Right atrium auricular region (tissue), 2 donors: Measurements from ENCODE around the gene AOX1. TPM values are rescaled to one million over a fixed set of nuclear protein-coding genes. Genes with fewer than 3 reads are reported as not detected.

Source experiments
- DNase-seq: peaks from one replicate; pipeline ENCODE4 v3.0.0-alpha.2; 2019; ENCODE audit warnings: low spot score
- H3K27ac ChIP-seq, 2 donors: fragments of 200-600 bp; sonication (generic); 1 replicate in 1 of 2; 2 replicates in 1 of 2; pipeline ENCODE4 v1.5.1; 2016 to 2019
- H3K27me3 ChIP-seq, 2 donors: fragments of 200-600 bp; sonication (generic); one replicate each; pipeline versions ENCODE4 v1.5.1 to v1.6.0; 2017 to 2019
- H3K36me3 ChIP-seq: fragments of 200-600 bp; sonication (generic); one replicate; pipeline ENCODE4 v1.5.1; 2016
- H3K4me1 ChIP-seq, 2 donors: fragments of 200-600 bp; sonication (generic); one replicate each; pipeline versions ENCODE4 v1.5.1 to v1.6.0; 2017 to 2019
- H3K4me3 ChIP-seq, 2 donors: fragments of 200-600 bp; sonication (generic); 1 replicate in 1 of 2; 2 replicates in 1 of 2; pipeline ENCODE4 v1.5.1; 2017 to 2019; ENCODE audit warnings: mild to moderate bottlenecking in 1 of 2, moderate library complexity in 1 of 2
- H3K9me3 ChIP-seq, 2 donors: fragments of 200-600 bp; sonication (generic); one replicate each; pipeline ENCODE4 v1.5.1; 2019
- total RNA-seq, 2 donors: library from RNA; depleted of rRNA; stranded (reverse); fragments of >200 nt; gene quantifications; one replicate each; pipeline ENCODE4 v1.1.0, GENCODE V29; 2016
- TF ChIP-seq, protein P1 (sequence below), 2 donors: fragments of 200-600 bp; sonication (generic); IDR thresholded peaks; one replicate each; pipeline ENCODE4 v1.5.1; 2019; ENCODE audit warnings: antibody characterized with exemption in 2 of 2

Gene AOX1
- total RNA-seq, 2 donors from 2014 or later = 12.2 to 48.2 TPM

GRCh38 chr2:200667413-200667812 is 81.6 kb downstream of the AOX1 start:
- DNase-seq = no peak
- Histone ChIP-seq H3K27ac (no peak overlapping the region), H3K27me3 (no peaks in the 10 kb centered on the region), H3K36me3 (no peaks in the 10 kb centered on the region), H3K9me3 (no peaks in the 10 kb centered on the region), H3K4me1 (no peaks in the 10 kb centered on the region), H3K4me3 (no peak overlapping the region)
- TF ChIP-seq, protein P1, sequence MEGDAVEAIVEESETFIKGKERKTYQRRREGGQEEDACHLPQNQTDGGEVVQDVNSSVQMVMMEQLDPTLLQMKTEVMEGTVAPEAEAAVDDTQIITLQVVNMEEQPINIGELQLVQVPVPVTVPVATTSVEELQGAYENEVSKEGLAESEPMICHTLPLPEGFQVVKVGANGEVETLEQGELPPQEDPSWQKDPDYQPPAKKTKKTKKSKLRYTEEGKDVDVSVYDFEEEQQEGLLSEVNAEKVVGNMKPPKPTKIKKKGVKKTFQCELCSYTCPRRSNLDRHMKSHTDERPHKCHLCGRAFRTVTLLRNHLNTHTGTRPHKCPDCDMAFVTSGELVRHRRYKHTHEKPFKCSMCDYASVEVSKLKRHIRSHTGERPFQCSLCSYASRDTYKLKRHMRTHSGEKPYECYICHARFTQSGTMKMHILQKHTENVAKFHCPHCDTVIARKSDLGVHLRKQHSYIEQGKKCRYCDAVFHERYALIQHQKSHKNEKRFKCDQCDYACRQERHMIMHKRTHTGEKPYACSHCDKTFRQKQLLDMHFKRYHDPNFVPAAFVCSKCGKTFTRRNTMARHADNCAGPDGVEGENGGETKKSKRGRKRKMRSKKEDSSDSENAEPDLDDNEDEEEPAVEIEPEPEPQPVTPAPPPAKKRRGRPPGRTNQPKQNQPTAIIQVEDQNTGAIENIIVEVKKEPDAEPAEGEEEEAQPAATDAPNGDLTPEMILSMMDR (IDR thresholded peaks at IDR 0.05) = no peak

DNA sequence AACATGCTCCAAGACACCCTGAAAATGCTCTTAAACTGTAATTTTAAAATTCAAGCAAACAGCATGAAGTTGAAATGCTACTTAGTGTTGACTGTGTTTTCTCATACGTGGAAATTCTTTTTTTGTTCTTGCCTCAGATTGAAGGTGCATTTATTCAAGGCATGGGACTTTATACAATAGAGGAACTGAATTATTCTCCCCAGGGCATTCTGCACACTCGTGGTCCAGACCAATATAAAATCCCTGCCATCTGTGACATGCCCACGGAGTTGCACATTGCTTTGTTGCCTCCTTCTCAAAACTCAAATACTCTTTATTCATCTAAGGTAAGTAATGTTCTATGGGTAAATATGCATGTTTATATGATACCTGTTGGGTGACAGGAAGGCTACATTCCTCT is 82.7 kb downstream of the AOX1 start:
- H3K9me3 ChIP-seq = no peaks in the 10 kb centered on the region

GRCh38 chr2:200669308-200669707 is 83.5 kb downstream of the AOX1 start:
- DNase-seq = no peak
- Histone ChIP-seq H3K27me3 (no peaks in the 10 kb centered on the region), H3K27ac (no peak overlapping the region), H3K9me3 (no peaks in the 10 kb centered on the region), H3K4me3 (no peak overlapping the region), H3K4me1 (no peaks in the 10 kb centered on the region), H3K36me3 (no peaks in the 10 kb centered on the region)
- TF ChIP-seq, protein P1 (IDR thresholded peaks at IDR 0.05) = no peak

More for the DNA sequence above, 82.7 kb downstream of the AOX1 start:
- no peaks in the 10 kb centered on the region for H3K27me3 ChIP-seq
- TF ChIP-seq, protein P1 (IDR thresholded peaks at IDR 0.05) = no peak
- H3K4me1 ChIP-seq = no peaks in the 10 kb centered on the region
- DNase-seq = no peak
- H3K36me3 ChIP-seq = no peaks in the 10 kb centered on the region
- H3K27ac ChIP-seq = no peak overlapping the region
- H3K4me3 ChIP-seq = no peak overlapping the region

DNA sequence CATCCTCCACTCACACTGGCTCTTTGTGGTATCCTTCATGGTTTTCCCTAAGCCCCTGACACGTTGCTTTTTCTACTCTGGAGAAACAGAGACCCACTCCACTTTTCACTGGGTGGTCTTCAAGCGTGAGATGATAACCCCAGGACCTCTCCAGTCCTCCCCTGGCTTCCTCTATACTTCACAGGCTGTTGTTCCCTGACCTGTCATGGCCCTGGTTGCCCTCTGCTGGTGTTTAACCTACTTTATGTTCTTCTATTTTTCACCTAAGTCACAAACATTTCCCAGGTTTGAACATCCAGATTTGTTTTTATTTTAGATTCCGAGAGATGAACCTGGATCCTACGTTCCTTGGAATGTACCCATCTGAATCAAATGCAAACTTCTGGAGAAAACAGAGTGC is 84.5 kb downstream of the AOX1 start:
- TF ChIP-seq, protein P1 (IDR thresholded peaks at IDR 0.05) = no peak

DNA sequence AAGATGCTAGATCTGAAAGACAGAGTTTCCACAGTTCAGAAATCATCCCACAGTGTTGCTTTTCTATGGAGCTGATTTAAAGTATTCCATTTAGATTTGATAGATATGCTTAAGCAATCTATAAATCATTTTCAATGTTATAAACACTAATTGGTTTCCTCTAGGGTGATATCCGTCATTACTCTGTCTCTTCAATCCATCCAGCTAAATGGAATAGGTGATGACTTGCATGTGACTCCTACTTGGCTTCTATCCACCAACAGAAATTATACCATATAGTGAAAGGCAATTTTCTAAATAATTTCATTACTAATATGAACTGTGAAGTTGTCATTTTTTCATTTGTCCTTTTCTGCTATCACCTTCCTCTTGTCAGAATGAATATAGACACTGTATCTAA is 84.9 kb downstream of the AOX1 start:
- no peak for DNase-seq
- Histone ChIP-seq H3K4me1 (no peaks in the 10 kb centered on the region), H3K36me3 (no peaks in the 10 kb centered on the region), H3K9me3 (no peaks in the 10 kb centered on the region), H3K4me3 (no peak overlapping the region), H3K27ac (no peak overlapping the region), H3K27me3 (no peaks in the 10 kb centered on the region)
- TF ChIP-seq, protein P1 (IDR thresholded peaks at IDR 0.05) = no peak

More for the DNA sequence above, 84.5 kb downstream of the AOX1 start:
- Histone ChIP-seq H3K27me3 (no peaks in the 10 kb centered on the region), H3K9me3 (no peaks in the 10 kb centered on the region), H3K4me3 (no peak overlapping the region), H3K36me3 (no peaks in the 10 kb centered on the region), H3K4me1 (no peaks in the 10 kb centered on the region), H3K27ac (no peak overlapping the region)
- DNase-seq = no peak

- TF ChIP-seq, protein P1 (IDR thresholded peaks at IDR 0.05) = no peak
- Histone ChIP-seq H3K9me3 (no peaks in the 10 kb centered on the region), H3K27ac (no peak overlapping the region), H3K4me1 (peaks cover 0 to 7% of the 10 kb centered on the region in 2 donors), H3K27me3 (no peaks in the 10 kb centered on the region), H3K4me3 (no peak overlapping the region), H3K36me3 (no peaks in the 10 kb centered on the region)
- no peak for DNase-seq
Observed at GRCh38 chr2:200673191-200673590, 87.4 kb downstream of the AOX1 start.
